Endothelial cell of umbilical vein (primary cell): ENCODE results near the gene KANSL1. TPM values are rescaled to one million over a fixed set of nuclear protein-coding genes. Genes with fewer than 3 reads are reported as not detected.

Experiments
- BruUV-seq: library from RNA; stranded (reverse); fragments of 400-500 nt; replicated peaks from 2 replicates; lab custom pipeline; 2021; lab: Mats Ljungman, UMichigan
- CTCF ChIA-PET: fragments of 300-600, 350-600 bp; sonication (Branson Sonifier 250); formaldehyde crosslinking; loops from one replicate; lab custom pipeline; 2021; ENCODE audit warnings: antibody characterized with exemption, inconsistent platforms; lab: Charles Lee
- POLR2A ChIA-PET: fragments of 300-600, 350-600 bp; sonication (Branson Sonifier 250); formaldehyde crosslinking; loops from one replicate; lab custom pipeline; 2021; ENCODE audit warnings: antibody characterized with exemption, inconsistent platforms; lab: Charles Lee
- DNase-seq: peaks from one replicate; pipeline ENCODE4 v3.0.0-alpha.2; 2011; ENCODE audit warnings: low read depth, low spot score
- FAIRE-seq: peaks from 2 replicates; lab custom pipeline; 2011; peaks lifted over from hg19 to GRCh38; lab: Jason Lieb, UNC
- H2AFZ ChIP-seq: 2 replicates; pipeline ENCODE4 v1.6.0; 2012; ENCODE audit warnings: low read depth, low read length, control low read depth, inconsistent platforms
- H3K27ac ChIP-seq: 2 replicates; pipeline ENCODE4 v1.5.1; 2011; ENCODE audit warnings: low read depth, mild to moderate bottlenecking, control low read depth, low read length, moderate library complexity; ENCODE audit not compliant: insufficient read depth
- H3K27me3 ChIP-seq, 2 experiments: 2 replicates each; pipeline versions ENCODE4 v1.6.0 to v1.6.1; 2011; ENCODE audit warnings: low read length in 2 of 2, mixed read lengths in 1 of 2; ENCODE audit not compliant: control insufficient read depth in 2 of 2, insufficient read depth in 2 of 2
- H3K36me3 ChIP-seq, 2 experiments: 2 replicates in 1 of 2; 3 replicates in 1 of 2; pipeline ENCODE4 v1.5.1; 2011; ENCODE audit warnings: low read length in 2 of 2, mild to moderate bottlenecking in 1 of 2, moderate library complexity in 1 of 2; ENCODE audit not compliant: control insufficient read depth in 2 of 2, insufficient read depth in 2 of 2; ENCODE audit errors: extremely low read depth in 1 of 2
- H3K4me1 ChIP-seq: 3 replicates; pipeline ENCODE4 v1.5.1; 2011; ENCODE audit warnings: mild to moderate bottlenecking, low read length; ENCODE audit not compliant: control insufficient read depth, insufficient read depth; ENCODE audit errors: extremely low read depth
- H3K4me2 ChIP-seq: 2 replicates; pipeline ENCODE4 v1.6.1; 2011; ENCODE audit warnings: low read length, control low read depth, mixed read lengths; ENCODE audit not compliant: insufficient read depth
- H3K4me3 ChIP-seq, 3 experiments: fragments of 200-600 bp in 1 of 3; sonication (generic), shearing (Covaris generic) in 1 of 3; replicated peaks in 1 of 3; 2 replicates each; pipeline ENCODE4 v1.5.1; 2011 to 2016; ENCODE audit warnings: control low read depth in 3 of 3, low read length in 3 of 3, mild to moderate bottlenecking in 2 of 3, inconsistent platforms in 1 of 3, low read depth in 1 of 3, moderate library complexity in 1 of 3; ENCODE audit not compliant: insufficient read depth in 1 of 3
- H3K79me2 ChIP-seq: 2 replicates; pipeline ENCODE4 v1.6.0; 2012; ENCODE audit warnings: low read length, inconsistent platforms; ENCODE audit not compliant: control insufficient read depth, insufficient read depth
- H3K9ac ChIP-seq: replicated peaks from 2 replicates; pipeline ENCODE3; 2011; ENCODE audit warnings: low read length, control low read depth; ENCODE audit not compliant: insufficient read depth; ENCODE audit errors: extremely low read depth
- H3K9me1 ChIP-seq: replicated peaks from 3 replicates; pipeline ENCODE4 v1.6.0; 2011; ENCODE audit warnings: mild to moderate bottlenecking, low read length; ENCODE audit not compliant: control insufficient read depth, insufficient read depth; ENCODE audit errors: extremely low read depth
- H3K9me3 ChIP-seq: replicated peaks from 2 replicates; pipeline ENCODE4 v1.5.1; 2012; ENCODE audit warnings: low read length, inconsistent platforms; ENCODE audit not compliant: control insufficient read depth, insufficient read depth
- H4K20me1 ChIP-seq: replicated peaks from 2 replicates; pipeline ENCODE3; 2011; ENCODE audit warnings: mild to moderate bottlenecking, low read length; ENCODE audit not compliant: control insufficient read depth, insufficient read depth; ENCODE audit errors: extremely low read depth
- CTCF ChIP-seq, 2 donors: IDR thresholded peaks; 1 replicate in 1 of 2; 2 replicates in 1 of 2; pipeline ENCODE4 v1.5.1; 2011; ENCODE audit warnings: low read length in 2 of 2, mild to moderate bottlenecking in 2 of 2, moderate library complexity in 2 of 2, control low read depth in 1 of 2, inconsistent platforms in 1 of 2, low read depth in 1 of 2; ENCODE audit not compliant: insufficient read depth in 1 of 2; ENCODE audit errors: extremely low read depth in 1 of 2
- EZH2 ChIP-seq: IDR thresholded peaks from 2 replicates; pipeline ENCODE4 v1.6.1; 2012; ENCODE audit warnings: borderline replicate concordance, low read depth, mild to moderate bottlenecking, moderate library complexity, low read length, inconsistent platforms; ENCODE audit not compliant: severe bottlenecking
- FOS ChIP-seq: IDR thresholded peaks from 2 replicates; pipeline ENCODE4 v1.6.1; 2011; ENCODE audit warnings: mild to moderate bottlenecking, low read length, moderate library complexity, borderline replicate concordance; ENCODE audit not compliant: insufficient read depth
- GATA2 ChIP-seq: IDR thresholded peaks from 2 replicates; pipeline ENCODE4 v1.7.0; 2011; ENCODE audit warnings: low read depth, mild to moderate bottlenecking, moderate library complexity, mixed read lengths, low read length; ENCODE audit not compliant: insufficient read length, insufficient read depth
- JUN ChIP-seq: IDR thresholded peaks from 2 replicates; pipeline ENCODE4 v1.6.1; 2011; ENCODE audit warnings: borderline replicate concordance, low read depth; ENCODE audit not compliant: insufficient read length, insufficient read depth
- MAX ChIP-seq: IDR thresholded peaks from 2 replicates; pipeline ENCODE4 v1.6.1; 2011; ENCODE audit not compliant: insufficient read depth, insufficient read length
- MYC ChIP-seq: IDR thresholded peaks from one replicate; pipeline ENCODE4 v1.6.1; 2011; ENCODE audit warnings: mild to moderate bottlenecking, low read depth, low read length
- POLR2A ChIP-seq: IDR thresholded peaks from 2 replicates; pipeline ENCODE4 v1.6.1; 2012; ENCODE audit warnings: low read depth, mild to moderate bottlenecking, control low read depth, low read length
- POLR2AphosphoS5 ChIP-seq: IDR thresholded peaks from 2 replicates; pipeline ENCODE4 v1.6.1; 2012; ENCODE audit warnings: low read depth, mild to moderate bottlenecking, control low read depth, low read length, moderate library complexity; ENCODE audit not compliant: insufficient read depth
- dilution Hi-C: fragments of 300-500 bp; cut with MboI; formaldehyde crosslinking; loops from one replicate; pipeline ENCODE4 v1.15.0; 2019; ENCODE audit warnings: low sequenced_read_pairs; ENCODE audit not compliant: extremely low pct_ligation_motif_present
- intact Hi-C: fragments of 100-400 bp; cut with micrococcal nuclease; formaldehyde crosslinking; loops from one replicate; pipeline ENCODE4 v1.10.0; 2022
- polyA plus RNA-seq, 4 experiments: library from polyadenylated mRNA; depleted of rRNA in 3 of 4; stranded (reverse) in 3 of 4; unstranded in 1 of 4; fragments of >200 nt; gene quantifications; 2 replicates each; pipeline versions ENCODE4 v1.2.1 to v1.2.3, GENCODE V29; 2011 to 2012; ENCODE audit warnings: missing spikeins in 1 of 4
- total RNA-seq: library from RNA; stranded (reverse); gene quantifications from 2 replicates; pipeline ENCODE4 v1.2.3, GENCODE V29; 2021

Gene KANSL1
- total and polyA plus RNA-seq, 2 donors (not counting 3 experiments of a cell fraction or from before 2014, with no cell fraction given): 29.1 to 74.0 TPM

DNA sequence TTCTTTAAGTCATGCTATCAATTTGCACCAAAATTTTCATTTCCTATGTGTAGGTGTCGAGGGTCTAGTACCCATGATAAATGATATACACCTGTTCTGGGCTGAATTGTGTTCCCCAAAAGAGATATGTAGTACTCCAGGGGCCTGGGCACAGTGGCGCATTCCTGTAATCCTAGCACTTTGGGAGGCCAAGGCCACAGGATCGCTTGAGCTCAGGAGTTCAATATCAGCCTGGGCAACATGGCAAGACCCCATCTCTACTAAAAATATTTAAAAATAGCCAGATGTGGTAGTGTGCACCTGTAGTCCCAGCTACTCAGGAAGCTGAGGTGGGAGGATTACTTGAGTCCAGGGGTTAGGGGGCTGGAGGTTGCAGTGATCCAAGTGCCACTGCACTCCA is 23.5 kb upstream of the KANSL1 start:
- CTCF ChIA-PET: interaction anchor here (0.8 to 2.9 kb wide), 2 partner anchors 24 to 208 kb away, joined by 4 to 15 read pairs; partner anchors contain the start of gene KANSL1
- Histone ChIP-seq H3K36me3 (peaks cover 0 to 4% of the 10 kb centered on the region in 2 experiments), H3K4me3 (no peak overlapping the region), H3K27me3 (no peaks in the 10 kb centered on the region), H3K9ac (no peak overlapping the region), H3K4me2 (no peak overlapping the region), H3K27ac (no peak overlapping the region), H3K79me2 (peaks cover 4% of the 10 kb centered on the region), H3K9me3 (no peaks in the 10 kb centered on the region), H2AFZ (no peak overlapping the region), H3K4me1 (no peaks in the 10 kb centered on the region), H4K20me1 (no peaks in the 10 kb centered on the region), H3K9me1 (no peaks in the 10 kb centered on the region)
- no TSS peak for BruUV-seq
- intact Hi-C loops: no loop called here
- DNase-seq (no peak), FAIRE-seq (no peak)
- dilution Hi-C loops: no loop called here
- TF ChIP-seq POLR2AphosphoS5 (no peak), MAX (no peak), CTCF (IDR thresholded peaks at IDR 0.05; ENCODE audit: extremely low read depth in 1 of 2, insufficient read depth in 1 of 2, low read depth in 1 of 2, low read length in 2 of 2) (no peak), MYC (no peak), FOS (no peak), JUN (no peak), GATA2 (no peak), EZH2 (no peak), POLR2A (no peak)
- POLR2A ChIA-PET: no interaction called here
